ENCODE results near the gene TSSK1B. TPM values are rescaled to one million over a fixed set of nuclear protein-coding genes. Genes with fewer than 3 reads are reported as not detected.

TSSK1B gene
- total RNA-seq, 1 donor from 2014 or later, result not detected

GRCh38 chr5:113382731-113383130, 52.1 kb downstream of the TSSK1B start:
- no peak overlapping the region for H3K4me3 ChIP-seq
- no peaks in the 10 kb centered on the region for H3K36me3 ChIP-seq
- no peak for TF ChIP-seq CTCF (IDR thresholded peaks at IDR 0.05)
- no peaks in the 10 kb centered on the region for H3K4me1 ChIP-seq
- no peak for DNase-seq (ENCODE audit: low spot score in 2 of 2)
- H3K27me3 ChIP-seq, result no peaks in the 10 kb centered on the region
- H3K9me3 ChIP-seq, result no peaks in the 10 kb centered on the region
- no peak overlapping the region for H3K27ac ChIP-seq
- intact Hi-C loops (cut with DNase I), result no loop called here

Other genes with a start within 250 kb of the TSSK1B start
- 67.9 TPM for gene MCC, start 53.5 kb upstream of the TSSK1B start, total RNA-seq
- gene YTHDC2, start 78.7 kb upstream of the TSSK1B start, total RNA-seq, result 8.3 TPM

All from ascending aorta (tissue), 2 donors.